GM21526 (cell line): Measurements from ENCODE around the gene TPK1.
A peak's percentile ranks its signal among the peaks of the same experiment; 100 is the strongest.
"Not testable (repeated sequence)": the region's sequence is repeated elsewhere in the genome, so short reads cannot be mapped to it uniquely, and the experiment has no call there.

Experiments
- ATAC-seq: cut with Tn5 transposase; IDR thresholded peaks from one replicate; pipeline ENCODE4 v1.9.1; 2021; ENCODE audit warnings: moderate library complexity; ENCODE audit not compliant: unreplicated experiment, low FRiP score

Gene TPK1

DNA sequence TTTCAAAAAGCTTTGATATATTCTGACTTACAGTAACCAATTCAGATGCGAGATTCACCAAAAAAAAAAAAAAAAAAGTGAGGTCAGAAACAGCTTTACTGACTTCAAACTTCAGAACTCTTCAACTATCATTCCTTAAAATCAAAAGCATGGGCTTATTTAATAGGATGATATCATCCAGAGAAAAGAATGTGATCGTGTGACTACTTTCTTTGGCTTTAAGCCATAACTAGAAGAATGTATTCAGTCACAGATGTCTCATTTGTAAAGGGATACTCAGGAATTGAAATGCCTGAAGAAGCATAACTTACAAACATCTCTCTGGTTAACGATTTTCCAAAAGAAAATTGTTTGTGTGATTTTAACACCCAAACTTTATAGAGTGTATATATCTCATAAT lies 11.5 kb downstream of the TPK1 start:
- no peak for ATAC-seq

DNA sequence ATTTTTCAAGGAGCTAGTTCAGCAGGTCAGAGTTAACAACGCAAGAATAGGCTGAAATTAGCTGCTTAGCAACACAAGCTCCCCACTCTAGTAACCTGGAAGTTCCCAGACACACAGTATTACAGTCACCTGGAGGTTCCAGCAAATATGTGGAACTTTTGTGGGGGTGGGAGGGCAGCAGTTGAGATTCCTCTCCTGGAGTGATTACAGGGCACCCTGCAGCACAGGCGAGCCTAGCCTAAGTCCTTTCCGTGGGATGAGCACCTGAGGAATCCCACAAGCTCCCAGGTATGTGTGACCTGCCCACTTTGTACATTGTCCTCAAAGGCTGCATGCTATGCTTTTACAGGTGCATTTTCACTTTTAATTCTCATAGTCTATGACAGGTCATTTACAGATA lies 13.6 kb downstream of the TPK1 start:
- no peak for ATAC-seq

GRCh38 chr7:144821067-144821466 lies 14.8 kb downstream of the TPK1 start:
- ATAC-seq: peak; percentile 51

DNA sequence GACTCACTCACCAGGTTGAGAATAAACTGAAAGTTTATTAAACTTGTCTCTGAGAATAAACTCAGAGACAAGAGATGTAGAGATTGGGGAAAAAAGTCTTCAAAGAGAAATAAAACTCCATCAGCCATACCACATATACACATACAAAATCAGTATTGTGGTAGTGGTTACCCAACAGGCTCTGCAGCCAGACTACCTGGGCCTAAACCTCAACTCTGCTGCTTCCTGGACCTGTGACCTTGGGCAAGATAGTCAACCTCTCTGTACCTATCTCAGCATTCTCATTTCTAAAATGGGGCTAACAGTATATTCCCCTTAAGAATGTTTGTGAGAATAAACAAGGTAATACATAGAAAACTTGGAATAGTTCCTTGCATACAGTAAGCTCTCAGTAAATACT lies 15.3 kb downstream of the TPK1 start:
- no peak for ATAC-seq

GRCh38 chr7:144819566-144819965 lies 16.3 kb downstream of the TPK1 start:
- no peak for ATAC-seq

DNA sequence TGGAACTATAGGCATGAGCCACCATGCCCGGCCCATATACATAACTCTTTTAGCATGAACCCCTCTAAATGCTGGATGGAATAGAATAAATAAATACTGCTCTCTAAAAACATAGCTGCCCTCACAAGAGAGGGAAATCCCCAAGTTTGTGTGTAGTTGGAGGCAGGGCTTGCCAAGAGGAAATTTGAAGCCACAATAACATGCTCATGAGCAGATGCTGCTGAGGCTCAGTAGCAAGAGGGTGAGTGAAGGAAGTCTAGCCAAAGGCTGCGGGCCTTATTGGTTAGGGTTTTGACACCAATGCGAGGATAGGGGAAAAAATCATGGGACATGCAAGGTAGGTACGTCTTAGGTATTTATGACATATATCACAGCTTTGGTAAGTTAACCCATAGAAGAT lies 17.3 kb downstream of the TPK1 start:
- peak; percentile 58 for ATAC-seq

- no peak for ATAC-seq
Observed at GRCh38 chr7:144817001-144817400, 18.9 kb downstream of the TPK1 start.

GRCh38 chr7:144814299-144814698 lies 21.6 kb downstream of the TPK1 start:
- no peak for ATAC-seq

DNA sequence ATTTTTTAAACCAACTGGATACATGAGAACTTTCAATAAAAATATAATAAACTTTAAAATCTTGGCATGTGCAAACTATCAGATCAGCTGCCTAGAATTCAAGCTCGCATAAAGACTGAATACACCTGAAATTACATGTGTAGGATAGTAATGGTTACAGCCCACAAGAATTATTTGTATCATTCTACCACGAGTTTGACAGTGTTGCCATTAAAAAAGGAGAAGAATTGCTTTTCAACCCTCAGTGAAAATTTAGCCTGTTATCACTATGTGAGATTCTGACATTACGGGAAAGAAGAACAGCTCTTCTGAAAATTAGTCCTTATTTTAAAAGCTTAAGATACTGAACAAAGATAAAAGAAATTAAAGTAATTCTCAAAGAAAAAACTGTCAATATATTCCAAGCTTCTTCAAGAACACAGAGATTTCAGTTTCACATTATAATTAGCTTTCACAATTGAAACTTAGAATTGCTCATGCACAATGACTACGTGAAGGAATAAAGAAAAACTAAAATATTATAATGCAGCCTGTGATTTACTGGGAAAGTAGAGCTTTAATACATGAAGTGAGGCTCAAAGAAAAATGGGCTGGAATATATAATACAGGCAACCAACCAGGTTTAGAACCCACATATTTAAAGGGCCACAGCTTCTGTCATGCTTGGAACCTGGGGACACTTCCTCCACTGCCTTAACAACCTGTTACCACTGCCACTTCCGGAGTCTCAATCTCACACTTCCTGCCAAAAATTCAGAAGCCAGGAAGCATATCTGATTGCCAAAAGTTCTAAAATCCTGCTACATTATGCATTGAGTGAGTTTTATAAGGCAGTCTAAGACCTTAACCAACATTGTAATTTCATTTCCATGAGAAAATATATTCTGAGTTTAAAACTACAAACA lies 23.2 kb downstream of the TPK1 start:
- peak; percentile 97 for ATAC-seq

DNA sequence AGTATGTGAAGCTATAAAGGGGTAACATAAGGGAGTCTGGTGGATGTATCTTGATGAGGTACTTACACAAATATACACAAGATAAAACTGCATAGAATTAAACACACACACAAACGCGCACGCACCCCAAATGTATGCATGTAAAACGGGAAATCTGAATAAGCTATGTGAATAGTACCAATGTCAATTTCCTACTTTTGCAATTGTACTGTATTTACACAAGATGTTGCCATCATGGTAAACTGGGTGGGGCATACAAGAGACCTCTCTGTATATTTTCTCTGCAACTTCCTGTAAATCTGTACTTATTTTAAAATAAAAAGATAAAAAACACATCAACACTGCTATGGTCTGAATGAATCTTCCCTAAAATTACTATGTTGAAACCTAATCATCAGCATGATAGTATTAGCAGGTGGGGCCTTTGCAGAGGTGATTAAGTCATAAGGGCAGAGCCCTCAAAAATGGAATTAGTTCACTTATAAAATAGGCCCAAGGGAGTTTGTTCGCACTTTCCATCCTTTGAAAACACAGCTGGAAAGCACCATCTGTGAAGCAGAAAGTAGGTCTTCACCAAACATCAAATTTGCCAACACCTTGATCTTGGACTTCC lies 30.1 kb downstream of the TPK1 start:
- ATAC-seq: no peak

DNA sequence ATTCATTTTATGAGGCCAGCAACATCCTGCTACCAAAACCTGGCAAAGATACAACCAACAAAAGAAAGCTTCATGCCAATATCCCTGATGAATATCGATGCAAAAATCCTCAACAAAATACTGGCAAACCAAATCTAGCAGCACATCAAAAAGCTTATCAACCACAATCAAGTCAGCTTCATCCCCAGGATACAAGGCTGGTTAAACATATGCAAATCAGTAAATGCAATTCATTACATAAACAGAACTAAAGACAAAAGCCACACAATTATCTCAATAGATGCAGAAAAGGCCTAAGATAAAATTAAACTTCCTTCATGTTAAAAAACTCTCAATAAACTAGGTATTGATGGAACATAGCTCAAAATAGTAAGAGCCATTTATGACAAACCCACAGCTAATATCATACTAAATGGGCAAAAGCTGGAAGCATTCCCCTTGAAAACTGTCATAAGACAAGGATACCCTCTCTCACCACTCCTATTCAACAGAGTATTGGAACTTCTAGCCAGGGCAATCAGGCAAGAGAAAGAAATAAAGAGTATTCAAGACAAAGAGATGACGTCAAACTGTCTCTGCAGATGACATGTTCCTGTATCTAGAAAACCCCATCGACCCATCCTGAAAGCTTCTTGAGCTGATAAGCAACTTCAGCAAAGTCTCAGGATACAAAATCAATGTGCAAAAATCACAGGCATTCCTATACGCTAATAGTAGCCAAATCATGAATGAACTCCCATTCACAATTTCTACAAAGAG lies 35.0 kb downstream of the TPK1 start:
- ATAC-seq: not testable (repeated sequence)

GRCh38 chr7:144796919-144797318 lies 38.9 kb downstream of the TPK1 start:
- ATAC-seq: no peak

DNA sequence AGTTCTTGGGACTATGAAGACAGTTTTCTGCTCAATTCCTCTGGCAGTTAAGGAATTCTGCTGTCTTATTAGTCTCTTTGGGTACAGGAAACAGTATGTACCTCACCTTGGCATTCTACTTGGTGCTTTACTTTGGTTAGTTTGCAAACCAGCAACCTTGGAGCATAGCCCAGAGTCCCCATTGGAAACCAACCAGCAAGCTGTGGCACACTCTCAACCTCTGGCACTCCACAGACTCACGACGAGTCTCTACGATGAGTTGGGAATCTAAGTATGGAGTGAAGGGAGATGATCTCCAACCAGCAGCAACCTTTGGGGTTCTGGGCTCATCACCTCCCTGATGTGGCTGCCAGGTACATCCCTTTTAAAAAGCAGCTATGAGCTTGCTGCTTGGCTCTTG lies 43.8 kb downstream of the TPK1 start:
- ATAC-seq: no peak

- no peak for ATAC-seq
Observed at GRCh38 chr7:144791488-144791887, 44.4 kb downstream of the TPK1 start.

GRCh38 chr7:144787127-144787526 lies 48.7 kb downstream of the TPK1 start:
- no peak for ATAC-seq

GRCh38 chr7:144786522-144786921 lies 49.3 kb downstream of the TPK1 start:
- peak; percentile 59 for ATAC-seq

DNA sequence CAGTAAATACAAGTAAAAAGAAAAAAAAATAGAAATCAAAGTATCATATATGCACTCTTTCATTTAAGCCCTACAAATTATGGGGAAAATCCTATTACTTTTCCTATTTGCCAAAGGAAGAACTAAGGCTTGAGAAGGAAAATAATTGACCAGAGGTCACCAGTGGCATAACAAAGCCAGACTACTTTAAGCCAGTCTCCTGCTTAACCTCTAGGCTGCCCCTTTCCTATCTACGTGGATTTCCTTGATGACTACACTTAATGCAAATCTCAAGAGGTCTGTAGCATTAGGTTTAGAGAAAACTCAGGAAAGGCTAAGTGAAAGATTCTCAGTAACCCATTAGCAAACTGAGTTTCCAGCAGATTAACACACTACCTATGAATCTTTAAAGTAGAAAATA lies 49.8 kb downstream of the TPK1 start:
- ATAC-seq: no peak

- ATAC-seq: no peak
Observed at GRCh38 chr7:144785521-144785920, 50.3 kb downstream of the TPK1 start.

DNA sequence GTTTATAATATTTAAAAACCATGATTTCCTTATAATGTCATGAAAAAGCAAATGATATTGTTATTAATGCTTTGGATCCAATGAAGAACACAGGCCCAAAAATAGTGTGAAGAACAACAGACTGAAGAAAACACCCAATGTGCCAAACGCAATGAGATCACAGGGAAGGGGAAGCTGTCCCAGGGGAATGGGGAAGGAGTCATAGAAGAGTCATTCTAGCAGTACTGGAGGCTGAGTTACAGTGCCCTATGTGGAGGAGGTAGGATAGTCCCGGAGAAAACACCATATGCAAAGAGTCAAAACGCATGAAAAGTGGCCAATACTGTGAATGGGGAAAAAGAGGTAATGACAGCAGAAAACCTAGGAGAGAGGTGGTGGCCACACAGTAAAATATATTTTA lies 50.9 kb downstream of the TPK1 start:
- no peak for ATAC-seq

DNA sequence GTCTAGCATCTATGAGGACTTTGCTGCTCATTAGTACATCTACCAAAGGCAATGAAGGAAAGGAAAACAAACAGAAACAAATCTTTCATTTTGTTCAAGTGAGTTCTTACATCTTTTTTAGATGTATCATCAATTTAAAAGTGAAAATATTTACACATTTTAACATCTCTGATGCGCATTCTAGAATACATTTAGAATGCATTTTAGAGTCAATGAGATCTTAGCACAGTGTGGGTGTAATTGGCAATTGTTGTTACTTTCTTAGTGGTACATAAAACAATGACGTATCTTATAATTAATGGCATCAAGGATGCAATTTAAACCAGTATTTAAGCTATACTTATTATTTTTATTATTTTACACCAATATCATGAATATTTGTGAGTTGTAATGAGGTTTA lies 51.4 kb downstream of the TPK1 start:
- no peak for ATAC-seq

DNA sequence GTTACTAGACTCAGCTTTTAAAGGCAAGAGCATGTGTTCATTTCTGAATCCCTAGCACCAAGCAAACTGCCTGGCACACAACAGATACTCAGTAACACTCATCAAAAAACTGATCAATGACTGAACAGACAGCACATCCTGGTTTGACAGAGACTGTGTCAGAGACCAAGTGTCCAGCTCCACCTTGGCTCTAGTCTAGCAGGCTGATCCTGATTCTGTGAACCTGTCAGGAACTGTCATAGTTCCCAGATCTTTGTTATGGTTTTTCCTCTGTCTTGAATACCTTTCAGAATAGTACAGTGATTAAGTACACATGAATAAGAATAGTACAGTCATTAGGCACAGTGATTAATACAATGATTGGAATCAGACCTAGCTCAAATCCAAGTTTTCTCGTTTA lies 53.0 kb downstream of the TPK1 start:
- ATAC-seq: no peak
